Mesangial cell (primary cell): ENCODE measurements around the gene WDR89. TPM values are rescaled to one million over a fixed set of nuclear protein-coding genes. Genes with fewer than 3 reads are reported as not detected.

ENCODE experiments used
- total RNA-seq: library from RNA; depleted of rRNA; stranded (reverse); fragments of >200 nt; gene quantifications from 2 replicates; pipeline ENCODE4 v1.2.3, GENCODE V29; 2015

Gene WDR89, protein sequence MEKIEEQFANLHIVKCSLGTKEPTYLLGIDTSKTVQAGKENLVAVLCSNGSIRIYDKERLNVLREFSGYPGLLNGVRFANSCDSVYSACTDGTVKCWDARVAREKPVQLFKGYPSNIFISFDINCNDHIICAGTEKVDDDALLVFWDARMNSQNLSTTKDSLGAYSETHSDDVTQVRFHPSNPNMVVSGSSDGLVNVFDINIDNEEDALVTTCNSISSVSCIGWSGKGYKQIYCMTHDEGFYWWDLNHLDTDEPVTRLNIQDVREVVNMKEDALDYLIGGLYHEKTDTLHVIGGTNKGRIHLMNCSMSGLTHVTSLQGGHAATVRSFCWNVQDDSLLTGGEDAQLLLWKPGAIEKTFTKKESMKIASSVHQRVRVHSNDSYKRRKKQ
- total RNA-seq, result 3.3 and 5.1 TPM in 2 replicates

DNA sequence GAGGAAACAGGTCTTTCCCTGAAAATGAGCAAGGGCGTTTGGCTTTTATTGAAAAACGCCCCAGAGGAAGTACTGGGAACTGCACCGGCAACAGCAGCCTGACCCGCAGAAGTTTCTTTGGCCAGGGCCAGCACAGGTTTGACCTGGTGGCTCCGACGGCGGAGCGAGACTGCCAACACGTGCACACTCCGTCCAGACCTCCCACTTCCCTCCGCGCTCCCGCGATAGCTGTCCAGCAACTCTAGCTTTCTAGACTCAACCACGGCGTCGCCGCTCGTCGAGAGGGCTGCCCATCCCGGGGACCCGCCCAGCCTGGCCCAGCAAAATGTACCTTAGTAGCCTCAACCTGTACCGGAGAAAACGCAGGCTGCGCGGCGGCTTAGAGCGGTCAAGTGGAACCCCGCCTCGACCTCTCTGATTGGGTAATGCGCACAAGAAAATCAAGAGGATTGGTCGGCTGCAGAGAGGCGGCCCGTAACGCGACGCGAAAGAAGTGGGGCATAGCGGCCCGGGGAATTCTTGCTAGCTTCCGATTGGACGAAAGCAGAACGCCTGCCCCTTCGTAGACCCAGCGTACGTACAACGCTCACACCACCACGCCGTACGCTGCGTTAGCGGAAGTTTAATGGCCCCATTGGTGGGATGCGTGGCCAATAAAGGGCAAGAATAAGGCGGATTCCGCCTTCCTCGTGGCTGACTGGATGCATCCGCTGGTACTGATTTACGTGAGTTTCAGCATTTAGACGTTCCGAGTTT is at the start of gene WDR89:
TSS of gene WDR89 (minus strand) at position 399 of the 756 bp plus-strand sequence. CDS start 41,929 bp downstream, outside the sequence.

Other genes with a start within 250 kb of the WDR89 start
- gene PPP2R5E, start 98.5 kb downstream of the WDR89 start, total RNA-seq, result 9.4 and 13.7 TPM in 2 replicates
- gene SGPP1, start 86.2 kb upstream of the WDR89 start, total RNA-seq, result 15.5 and 16.9 TPM in 2 replicates
- 33.6 and 65.3 TPM in 2 replicates for gene SYNE2, start 211.1 kb upstream of the WDR89 start, total RNA-seq